ENCODE measurements around the gene ZBTB20.

ZBTB20 gene

DNA sequence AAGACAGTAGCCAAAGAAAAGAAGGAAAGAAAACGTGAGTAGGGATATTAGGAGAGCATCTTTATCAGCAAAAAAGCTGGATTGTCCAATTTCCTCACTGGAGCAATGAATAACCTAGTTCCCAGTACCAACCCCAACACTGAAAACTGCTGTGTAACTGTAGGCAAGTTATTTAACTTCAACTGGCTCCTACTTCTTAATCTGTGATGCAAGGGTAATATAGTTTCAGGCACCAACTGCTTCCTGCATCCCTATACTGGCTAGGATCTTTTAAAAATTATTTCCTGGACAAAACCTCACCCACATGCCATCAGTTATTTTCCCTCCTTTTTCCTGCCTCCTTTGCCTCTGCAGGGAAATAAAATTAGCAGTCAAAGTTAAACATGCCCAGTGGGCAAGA is 59.6 kb downstream of the ZBTB20 start:
- no peak for DNase-seq

DNA sequence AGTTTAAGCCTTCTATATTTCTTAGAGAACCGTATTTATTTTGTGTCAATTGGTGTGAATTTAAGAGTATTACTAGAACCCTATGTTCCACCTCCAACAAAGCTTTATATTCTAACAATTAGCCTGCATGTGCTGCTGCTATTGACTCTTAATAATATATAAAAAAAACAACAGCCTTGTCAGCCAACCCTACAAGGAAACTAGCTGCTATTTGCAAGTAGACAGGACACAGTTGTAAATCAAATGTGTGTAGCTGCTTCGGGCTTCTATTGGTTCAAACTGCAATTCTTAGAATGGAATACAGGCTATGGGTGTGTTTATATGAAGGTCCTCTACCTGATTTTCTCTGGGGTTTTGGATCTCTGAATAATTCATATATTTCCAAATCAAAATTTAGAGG is 60.7 kb downstream of the ZBTB20 start:
- DNase-seq, result no peak

DNA sequence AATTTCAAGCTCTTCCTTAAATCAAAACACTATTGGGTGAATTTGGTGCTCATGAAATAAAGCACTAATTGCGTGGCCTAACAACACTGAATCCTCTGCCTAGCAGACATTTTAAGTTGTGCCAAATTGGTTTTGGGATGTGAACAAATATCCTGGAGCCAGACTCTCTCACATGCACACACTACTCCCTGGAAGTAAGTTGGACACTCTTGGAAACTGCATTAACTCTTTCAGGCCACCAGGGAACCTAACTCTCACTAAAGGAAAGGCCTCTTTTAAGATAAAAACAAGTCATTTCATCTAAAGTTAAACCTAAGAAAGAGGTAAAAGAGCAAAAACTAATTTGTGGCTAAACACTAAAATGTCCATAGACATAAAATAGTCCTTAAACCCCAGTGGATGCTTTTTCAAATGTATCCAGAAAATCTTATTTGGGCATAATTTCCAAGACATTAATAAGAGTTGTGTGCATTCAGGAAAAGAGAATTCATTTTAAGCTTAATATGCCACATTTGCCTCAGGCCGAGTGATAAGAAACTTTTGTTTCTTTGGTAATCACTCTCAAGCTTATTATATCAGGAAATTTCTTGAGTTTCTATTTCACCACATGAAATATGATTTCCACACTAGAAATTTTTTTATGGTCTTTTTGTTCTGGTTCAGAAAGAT is 61.8 kb downstream of the ZBTB20 start:
- no peak for DNase-seq

DNA sequence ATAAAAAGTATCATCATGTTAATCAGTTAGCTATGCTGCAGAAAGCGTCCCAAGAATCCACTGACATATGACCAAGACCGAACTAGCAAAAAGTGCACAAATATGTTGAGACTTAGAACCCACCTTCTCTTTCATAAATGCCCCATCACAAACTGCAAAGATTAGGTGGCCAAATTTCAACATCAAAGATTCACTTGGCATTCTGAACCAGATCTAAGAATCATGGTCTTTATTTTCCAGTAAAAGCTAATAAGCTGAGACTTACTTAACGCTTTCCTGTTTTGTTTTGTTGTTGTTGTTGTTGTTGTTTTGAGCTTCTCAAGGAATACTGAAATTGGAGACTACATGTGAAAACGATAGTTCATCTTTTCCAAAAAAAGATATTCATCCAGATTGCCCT is 62.4 kb downstream of the ZBTB20 start:
- DNase-seq, result no peak

DNA sequence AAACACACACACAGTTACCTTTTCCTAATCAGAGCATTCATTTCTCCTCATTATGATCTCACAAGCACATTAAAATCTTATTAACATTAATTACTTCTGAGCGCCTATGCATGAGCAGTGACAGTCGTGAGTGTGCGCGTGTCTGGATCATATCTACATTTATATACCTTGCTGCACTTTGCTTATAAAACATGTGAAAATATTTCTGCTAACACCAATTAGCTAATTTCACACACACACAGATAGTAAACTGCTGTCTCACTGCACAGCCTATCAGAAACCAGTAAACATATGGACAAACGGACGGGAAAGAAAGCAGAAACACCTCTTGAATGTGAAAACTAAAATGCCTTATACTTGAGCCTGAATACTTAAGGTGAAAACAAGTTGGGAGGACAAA is 64.8 kb downstream of the ZBTB20 start:
- DNase-seq, result no peak

DNA sequence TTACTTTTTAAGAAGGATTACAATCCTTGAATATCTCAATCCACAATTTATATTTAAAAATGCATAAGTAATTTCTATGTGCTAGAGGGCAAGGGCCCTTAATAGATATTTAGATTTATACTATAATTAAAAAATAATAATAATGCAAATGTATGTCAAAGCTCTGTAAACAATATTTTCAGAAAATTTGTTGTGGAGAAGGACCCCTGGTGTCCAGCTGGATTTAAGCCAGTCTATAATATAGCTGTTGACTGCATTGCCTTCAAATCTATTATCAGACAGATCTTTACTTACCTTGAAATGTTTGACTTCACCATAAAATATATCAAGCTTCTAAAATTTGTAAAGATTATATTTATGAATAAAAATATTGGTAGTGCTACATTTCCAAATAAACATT is 65.6 kb downstream of the ZBTB20 start:
- no peak for DNase-seq

DNA sequence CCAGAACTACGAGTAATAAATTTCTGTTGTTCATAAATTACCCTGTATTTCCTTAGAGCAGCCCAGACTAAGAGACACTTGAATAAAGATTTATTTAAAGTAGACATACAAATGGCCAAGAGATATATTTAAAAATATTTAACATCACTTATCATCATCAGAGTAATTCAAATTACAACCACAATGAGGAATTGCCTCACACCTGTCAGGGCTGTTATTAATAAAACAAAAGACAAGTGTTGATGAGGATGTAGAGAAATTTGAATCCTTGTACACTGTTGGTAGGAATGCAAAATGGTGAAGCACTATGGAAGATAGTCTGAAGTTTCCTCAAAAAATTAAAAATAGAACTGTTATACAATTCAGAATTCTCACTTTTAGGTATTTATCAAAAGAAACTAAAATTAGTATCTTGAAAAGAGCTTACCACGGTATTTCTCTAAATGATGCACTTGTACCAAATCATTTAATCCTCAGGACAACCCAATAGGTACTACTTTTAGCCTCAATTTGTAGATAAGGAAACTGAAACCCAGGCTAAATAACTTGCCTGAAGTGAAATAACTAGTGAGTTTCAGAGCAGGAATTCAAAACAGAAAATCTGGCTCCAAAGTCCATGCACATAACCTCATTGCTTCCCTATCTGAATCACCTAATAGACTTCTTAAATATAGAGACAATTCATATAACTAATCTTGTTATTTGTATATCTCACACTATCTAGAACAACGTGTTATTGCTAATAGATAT is 69.4 kb downstream of the ZBTB20 start:
- no peak for DNase-seq

DNA sequence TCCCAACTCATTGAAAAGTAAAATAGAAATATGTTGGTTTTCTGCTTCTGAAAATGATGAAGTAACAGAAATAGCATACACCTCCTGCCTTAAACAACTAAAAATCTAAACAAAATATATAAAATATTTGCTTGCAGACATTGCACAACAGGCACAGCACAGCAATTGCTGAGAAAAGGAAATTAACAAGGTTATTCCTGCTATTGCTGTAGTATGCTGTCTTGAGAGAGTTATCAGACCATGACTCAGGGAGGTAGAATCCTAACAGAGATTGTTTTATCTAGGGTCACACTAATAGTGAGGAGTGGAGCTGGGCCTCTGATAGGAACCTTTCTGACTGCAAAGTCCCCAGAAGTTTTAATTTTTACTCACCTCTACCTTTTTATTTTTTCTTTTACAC is 72.6 kb downstream of the ZBTB20 start:
- no peak for DNase-seq

DNA sequence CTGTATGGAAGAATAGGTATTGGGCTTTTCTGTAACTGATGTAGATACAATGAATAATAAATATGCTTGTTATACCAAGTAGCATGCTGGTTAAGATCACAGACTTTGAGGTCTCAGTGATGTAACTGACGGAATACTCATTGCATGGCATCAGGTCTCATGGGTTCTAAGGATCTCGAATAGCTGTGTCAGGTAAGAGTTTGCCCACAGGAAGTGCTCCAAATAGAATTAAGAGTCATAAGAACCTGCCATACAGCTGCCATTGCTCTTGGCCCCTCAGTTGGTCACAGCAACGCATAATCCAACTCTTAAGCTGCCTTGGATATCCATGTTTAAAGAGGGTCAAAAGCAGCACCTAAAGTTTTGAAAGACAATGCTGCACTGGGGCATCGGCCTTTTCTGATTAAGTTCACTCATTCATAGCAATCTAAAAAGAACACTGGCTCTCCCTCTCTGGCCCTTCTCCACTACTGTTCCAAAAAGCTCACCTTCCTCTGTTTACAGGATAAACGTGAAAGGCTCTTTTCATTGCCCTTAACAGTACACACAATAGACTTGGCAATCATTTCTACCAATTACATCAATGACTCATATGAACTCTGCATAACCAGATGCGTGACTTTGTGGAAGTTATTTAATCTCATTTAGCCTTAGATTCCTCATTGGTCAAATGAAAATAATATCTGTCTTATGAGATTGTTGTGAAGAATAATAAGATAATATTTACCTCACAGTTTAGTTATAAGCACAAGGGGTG is 74.6 kb downstream of the ZBTB20 start:
- DNase-seq, result no peak

DNA sequence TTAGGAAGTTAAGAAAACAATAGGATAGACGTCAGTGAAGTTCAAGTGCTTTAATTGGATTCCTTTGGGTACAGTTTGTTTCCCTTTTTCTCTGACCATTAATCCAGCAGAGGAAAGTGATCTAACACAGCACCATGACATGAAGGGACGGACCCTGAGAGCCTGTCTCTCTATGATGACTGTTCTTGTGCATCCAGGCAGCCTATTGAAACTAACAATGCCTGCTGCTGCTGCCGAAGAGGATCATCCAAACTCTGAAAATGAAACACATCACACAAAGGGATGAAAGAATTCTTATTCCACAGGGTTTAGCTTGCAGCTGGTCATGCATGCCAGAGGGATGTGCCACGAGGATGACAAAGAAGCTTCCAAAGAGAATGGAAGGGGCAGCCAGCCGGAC is 75.5 kb downstream of the ZBTB20 start:
- DNase-seq, result no peak

DNA sequence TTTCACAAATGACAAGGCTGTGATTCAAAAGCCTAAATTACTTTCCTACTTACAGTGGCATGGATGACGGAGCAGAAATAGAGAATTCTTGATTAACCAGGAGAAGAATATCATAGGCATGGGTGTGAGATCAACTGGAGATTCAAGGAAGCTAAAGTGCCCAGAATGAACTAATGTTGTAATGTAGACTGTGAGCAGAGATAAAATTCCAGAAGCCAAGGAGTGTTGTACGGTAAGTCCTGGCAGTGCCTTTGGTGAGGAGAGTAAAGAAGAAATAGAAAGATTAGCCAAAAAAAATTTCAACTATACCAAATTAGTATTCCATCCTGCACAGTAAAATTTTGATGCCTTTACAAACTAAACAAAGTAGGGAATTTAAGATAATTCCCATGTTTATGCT is 75.9 kb downstream of the ZBTB20 start:
- DNase-seq, result no peak

DNA sequence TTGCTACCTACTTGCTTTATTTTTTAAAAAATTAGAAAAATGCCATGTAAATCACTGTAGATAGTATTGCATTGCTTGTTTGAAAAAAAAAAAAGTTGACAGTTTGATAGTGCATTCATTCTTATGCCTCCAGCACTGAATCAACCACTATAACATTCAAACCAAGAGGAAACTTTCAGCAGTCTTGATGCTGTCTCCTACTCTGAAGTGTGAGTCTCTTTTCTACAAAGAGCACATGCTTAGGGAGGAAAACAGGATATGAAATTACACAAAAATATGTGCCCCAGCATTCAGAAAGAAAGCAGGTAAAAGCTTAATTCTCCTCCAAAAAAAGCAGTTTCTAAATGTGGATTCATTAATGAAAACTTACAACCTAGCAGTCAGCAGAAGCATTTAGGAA is 78.3 kb downstream of the ZBTB20 start:
- DNase-seq, result no peak

DNA sequence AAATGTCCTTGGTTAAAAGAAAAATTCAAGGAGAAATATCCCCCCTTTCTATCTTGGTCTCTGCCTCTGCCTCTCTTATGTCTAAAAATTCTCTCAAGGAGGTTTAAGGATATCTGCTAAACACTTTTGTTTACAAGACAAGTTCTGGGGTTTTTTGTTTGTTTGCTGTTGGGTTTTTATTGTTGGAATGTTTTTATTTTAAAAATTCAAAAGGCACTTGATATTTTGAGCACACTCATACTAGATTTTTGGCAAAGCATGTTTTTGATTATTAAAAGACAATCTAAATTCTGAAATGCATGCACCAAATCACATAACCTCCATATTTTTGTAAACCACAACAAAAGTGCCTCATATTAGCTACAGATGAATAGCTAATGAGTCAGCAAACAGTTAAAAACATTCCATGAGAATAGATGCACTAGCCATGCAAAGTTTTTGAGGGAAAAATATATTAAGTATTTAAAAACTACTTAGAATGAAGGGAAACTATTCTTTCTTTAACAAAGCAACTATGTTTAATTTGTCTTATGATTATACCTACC is 84.6 kb downstream of the ZBTB20 start:
- no peak for DNase-seq

DNA sequence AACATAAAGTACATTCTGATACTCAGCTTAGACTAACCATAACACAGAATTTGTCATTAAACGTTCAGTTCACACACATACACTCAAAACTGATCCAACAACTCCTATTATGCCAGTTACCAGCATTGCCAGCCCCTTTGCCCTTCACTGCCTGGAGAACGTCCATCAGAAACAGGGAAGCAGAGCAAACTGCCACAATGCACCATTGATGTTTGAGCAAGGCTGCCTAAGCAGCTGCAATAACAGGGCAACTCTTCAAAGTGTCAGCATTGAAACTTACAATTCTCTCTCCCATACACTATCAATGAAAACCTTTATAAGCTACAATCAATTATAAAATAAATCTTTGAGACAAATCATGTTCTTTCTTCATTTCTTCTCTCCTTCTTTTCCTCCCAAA is 85.1 kb downstream of the ZBTB20 start:
- DNase-seq, result no peak

DNA sequence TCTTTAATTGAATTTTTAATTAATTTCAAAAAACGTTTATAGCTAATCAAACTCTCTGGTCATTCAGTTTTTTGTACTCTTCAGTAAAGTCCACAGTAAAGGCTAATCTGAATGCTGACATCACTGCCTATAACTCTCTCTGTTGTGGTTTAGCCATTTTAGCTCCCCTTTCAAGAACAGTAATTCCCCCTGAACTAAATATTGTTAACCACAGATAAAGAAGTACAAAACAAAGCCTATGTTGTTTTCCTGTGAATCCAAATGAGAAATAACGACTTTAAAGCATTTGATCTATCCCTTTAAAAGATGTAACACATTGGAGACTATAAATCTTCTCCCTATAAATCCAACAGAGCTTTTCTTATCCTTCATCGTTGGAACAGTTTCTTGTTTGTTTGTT is 94.2 kb downstream of the ZBTB20 start:
- no peak for DNase-seq

DNA sequence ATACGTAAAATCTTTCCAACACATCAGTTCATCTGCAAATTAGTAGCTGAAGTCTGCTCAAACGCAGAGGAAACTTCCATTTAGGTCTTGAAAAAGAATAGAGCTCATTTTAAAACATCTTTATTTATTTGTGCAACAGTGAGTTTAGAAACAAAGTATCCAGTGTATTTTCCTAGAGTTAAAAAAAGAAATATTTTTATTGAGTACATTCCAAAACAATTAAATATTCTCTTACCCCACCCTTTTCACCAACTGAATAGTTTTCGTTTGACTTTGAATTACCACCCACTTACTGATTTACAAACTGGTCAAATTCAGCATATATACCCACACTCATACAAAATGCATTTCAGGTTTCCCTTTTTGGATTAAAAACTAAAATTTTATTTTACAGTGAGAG is 104.7 kb downstream of the ZBTB20 start:
- no peak for DNase-seq

DNA sequence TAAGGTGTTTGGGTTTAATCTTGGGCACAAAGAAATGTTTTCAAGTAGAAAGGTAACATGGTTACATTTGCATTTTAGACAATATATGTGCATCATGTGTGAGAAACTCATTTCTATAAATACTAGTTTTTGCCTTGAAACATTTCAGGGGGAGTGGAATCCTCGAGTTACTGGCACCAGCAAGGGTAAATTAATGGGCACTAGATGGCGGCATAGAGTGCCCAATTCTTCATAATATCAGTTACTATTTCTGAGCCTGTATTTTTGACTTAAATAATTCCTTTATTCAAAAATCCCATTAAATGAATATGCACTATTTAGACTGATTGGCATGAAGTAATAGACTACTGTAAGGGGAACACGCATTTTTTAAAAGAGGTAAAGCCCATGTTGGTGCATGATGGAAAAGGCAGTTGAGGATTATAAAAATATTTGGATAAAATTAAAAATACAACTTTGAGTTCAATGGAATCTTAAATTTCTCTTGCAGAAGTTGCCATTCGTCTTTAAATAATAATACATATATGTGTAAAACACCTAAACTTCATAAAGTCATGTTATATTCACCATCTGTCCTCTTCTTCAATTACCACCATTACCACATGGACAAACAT is 106.3 kb downstream of the ZBTB20 start:
- no peak for DNase-seq

DNA sequence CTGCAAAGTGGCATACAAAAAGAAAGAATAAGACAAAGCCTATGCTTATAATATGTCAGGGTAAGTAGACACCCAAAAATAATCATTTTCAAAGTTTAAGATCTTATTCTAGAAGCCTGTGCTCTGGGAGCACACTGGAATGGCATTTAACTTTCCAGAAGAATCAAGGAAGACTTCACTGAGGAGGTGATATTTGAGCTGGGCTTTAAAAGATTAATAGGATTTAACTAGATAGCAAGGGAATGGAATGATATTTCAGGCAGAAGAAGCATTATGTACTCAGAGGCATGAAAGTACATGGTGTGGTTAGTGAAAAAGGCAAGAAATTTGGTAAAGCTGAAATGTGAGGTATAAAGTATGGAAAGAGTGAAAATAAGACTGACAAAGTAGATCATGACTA is 106.8 kb downstream of the ZBTB20 start:
- DNase-seq, result no peak

DNA sequence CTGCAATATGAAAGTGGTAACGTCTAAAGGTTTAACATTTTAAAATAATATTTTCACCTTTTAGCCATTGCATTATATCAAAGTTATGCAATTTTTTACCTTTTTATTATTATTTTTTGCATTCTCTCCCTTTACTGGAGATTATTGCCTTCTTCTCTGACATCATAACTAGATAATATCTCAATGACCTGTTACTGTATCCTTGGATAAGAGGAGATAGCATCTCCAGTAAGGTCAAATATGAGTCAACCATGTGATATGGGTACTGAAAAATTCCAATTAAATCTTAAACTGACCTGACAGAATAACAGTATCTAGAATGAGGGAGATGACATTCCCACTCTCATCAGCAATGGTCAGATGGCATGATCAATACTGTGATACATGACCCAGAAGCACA is 108.3 kb downstream of the ZBTB20 start:
- DNase-seq, result no peak

DNA sequence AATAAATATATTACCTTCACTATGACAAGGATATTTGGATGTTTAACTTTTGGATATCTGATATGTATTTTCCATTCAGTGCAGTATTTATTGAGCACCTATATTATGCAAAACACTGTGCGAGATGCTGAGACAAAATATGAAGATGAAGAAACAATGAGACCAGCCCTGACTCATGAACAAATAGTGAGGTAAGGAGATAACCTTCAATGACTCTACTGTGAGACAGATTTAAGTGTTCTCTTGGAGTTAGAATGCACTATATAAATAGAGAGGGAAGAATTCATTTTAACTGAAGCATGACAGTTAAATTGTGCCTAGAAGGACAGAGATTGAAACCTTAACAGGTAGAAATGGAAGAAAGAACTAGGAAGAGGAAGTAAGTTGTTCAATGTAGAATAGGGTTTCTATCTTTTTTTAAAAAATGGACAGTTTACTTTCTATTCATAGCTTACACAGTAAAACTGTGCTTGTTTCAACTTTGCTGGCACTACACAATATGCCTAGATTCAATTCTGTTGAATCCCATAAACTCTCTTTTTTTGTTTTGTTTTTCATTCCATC is 124.2 kb downstream of the ZBTB20 start:
- no peak for DNase-seq

DNA sequence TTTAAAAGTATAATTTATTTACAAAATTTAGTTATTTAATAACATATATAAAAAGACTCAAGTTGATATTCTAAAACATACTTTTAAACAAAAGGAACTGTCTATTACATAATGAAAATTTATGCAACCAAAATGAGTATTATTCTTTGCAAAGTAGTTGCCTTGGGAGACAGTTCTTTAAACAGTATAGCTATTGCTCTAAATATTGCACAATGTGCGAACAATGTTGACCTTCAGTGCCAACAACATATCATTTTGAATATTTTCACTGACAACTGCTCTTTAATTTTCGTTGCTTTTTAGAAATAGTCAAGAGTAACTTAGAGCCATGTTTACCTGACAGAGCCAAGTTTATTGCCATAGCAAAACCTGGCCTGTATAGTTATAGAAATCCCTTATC is 124.9 kb downstream of the ZBTB20 start:
- no peak for DNase-seq

DNA sequence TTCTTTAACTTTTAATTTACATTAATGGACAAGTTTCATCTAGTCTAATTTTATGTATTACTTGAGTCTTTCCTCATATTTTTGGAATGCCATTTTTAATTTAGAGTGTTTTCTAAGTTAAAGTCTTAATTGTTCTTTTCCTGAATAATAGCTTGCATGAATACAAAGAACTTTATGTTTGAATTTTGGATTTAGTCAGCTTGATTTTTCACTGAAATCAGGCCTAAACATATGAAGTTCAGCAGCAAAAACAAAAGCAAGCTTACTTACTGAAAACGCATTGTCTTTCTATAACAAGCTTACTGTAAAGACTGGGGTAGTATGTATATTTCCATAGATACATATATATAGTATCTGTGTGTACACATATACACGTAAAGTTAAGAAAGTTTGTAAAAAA is 126.0 kb downstream of the ZBTB20 start:
- DNase-seq, result no peak

DNA sequence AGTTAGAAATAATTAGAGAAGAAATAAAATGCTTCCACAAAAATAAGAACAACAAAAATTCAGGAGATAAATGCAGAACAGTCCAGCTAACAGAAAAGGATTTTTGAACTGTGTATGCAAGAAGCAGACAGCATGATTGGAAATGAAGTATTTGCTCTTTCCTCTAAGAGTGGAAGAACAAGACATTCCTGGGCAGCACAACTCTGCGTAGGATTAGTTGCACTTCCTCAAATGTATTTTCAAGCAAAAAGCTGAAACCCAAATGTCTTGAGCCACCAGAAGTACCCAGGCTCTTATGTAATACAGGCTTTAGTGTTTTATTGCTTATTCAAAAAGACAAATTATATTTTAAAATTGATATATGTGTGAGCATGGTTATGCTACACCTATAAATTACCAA is 127.2 kb downstream of the ZBTB20 start:
- no peak for DNase-seq
